SU-DHL-6 (cell line): ENCODE data around the gene YBX3.

Experiments
- H2AFZ ChIP-seq: fragments of 200-600 bp; sonication (generic); 2 replicates; pipeline ENCODE4 v1.6.1; 2014; ENCODE audit warnings: low read depth, mild to moderate bottlenecking, moderate library complexity, mixed read lengths, antibody characterized with exemption, low read length; ENCODE audit not compliant: severe bottlenecking
- H3F3A ChIP-seq: fragments of 200-600 bp; shearing (Covaris generic); 2 replicates; pipeline ENCODE4 v1.6.0; 2016; ENCODE audit warnings: antibody characterized with exemption, mild to moderate bottlenecking; ENCODE audit not compliant: insufficient read depth
- H3K27ac ChIP-seq: fragments of 200-600 bp; sonication (generic); 2 replicates; pipeline ENCODE4 v1.5.1; 2016; ENCODE audit warnings: low read depth, mild to moderate bottlenecking, low read length, moderate library complexity, mixed read lengths
- H3K27me3 ChIP-seq: fragments of 200-600 bp; sonication (generic), shearing (Covaris generic); 2 replicates; pipeline ENCODE4 v1.6.0; 2014; ENCODE audit warnings: mild to moderate bottlenecking, low read length
- H3K36me3 ChIP-seq: fragments of 200-600 bp; sonication (generic); 2 replicates; pipeline ENCODE4 v1.6.1; 2014; ENCODE audit warnings: mild to moderate bottlenecking, low read length, mixed read lengths
- H3K4me2 ChIP-seq: fragments of 300-600, 200-600 bp; shearing (Covaris generic), sonication (generic); 2 replicates; pipeline ENCODE4 v1.6.0; 2014; ENCODE audit warnings: low read length, low read depth, mild to moderate bottlenecking; ENCODE audit not compliant: poor library complexity, severe bottlenecking
- H3K4me3 ChIP-seq: fragments of 200-600 bp; sonication (generic); 2 replicates; pipeline ENCODE4 v1.5.1; 2014; ENCODE audit warnings: antibody characterized with exemption, low read length, mild to moderate bottlenecking, mixed read lengths; ENCODE audit not compliant: insufficient read depth, poor library complexity, severe bottlenecking
- H3K79me2 ChIP-seq: fragments of 200-600 bp; sonication (generic); 2 replicates; pipeline ENCODE4 v1.6.1; 2014; ENCODE audit warnings: mild to moderate bottlenecking, low read length, moderate library complexity; ENCODE audit not compliant: insufficient read depth
- H3K9ac ChIP-seq: fragments of 200-600 bp; sonication (generic); 2 replicates; pipeline ENCODE4 v1.7.0; 2014; ENCODE audit warnings: mild to moderate bottlenecking, low read length
- H3K9me2 ChIP-seq: fragments of 200-600 bp; sonication (generic); replicated peaks from 2 replicates; pipeline ENCODE4 v1.6.1; 2014; ENCODE audit warnings: low read length; ENCODE audit not compliant: insufficient read depth
- H3K9me3 ChIP-seq: fragments of 200-600 bp; sonication (generic); 2 replicates; pipeline ENCODE4 v1.6.1; 2014; ENCODE audit warnings: low read length, mixed read lengths; ENCODE audit not compliant: insufficient read depth
- H4K20me1 ChIP-seq: fragments of 200-600 bp; sonication (generic); 2 replicates; pipeline ENCODE4 v1.6.1; 2014; ENCODE audit warnings: low read depth, mild to moderate bottlenecking, antibody characterized with exemption, low read length, moderate library complexity, mixed read lengths
- CTCF ChIP-seq: fragments of 200-600 bp; sonication (generic); IDR thresholded peaks from one replicate; pipeline ENCODE4 v1.5.1; 2017; ENCODE audit warnings: antibody characterized with exemption, mild to moderate bottlenecking, low read length, moderate library complexity; ENCODE audit not compliant: insufficient read depth, poor library complexity, severe bottlenecking
- EZH2phosphoT487 ChIP-seq: fragments of 200-600 bp; sonication (generic), shearing (Covaris generic); conservative IDR thresholded peaks from 2 replicates; pipeline ENCODE4 v1.6.1; 2018; ENCODE audit warnings: mild to moderate bottlenecking, antibody characterized with exemption, low read length, moderate library complexity, mixed read lengths

Gene YBX3

GRCh38 chr12:10715491-10715890 is 7.6 kb downstream of the YBX3 start:
- H4K20me1 ChIP-seq = no peaks in the 10 kb centered on the region
- H3K4me2 ChIP-seq = no peak overlapping the region
- H3K27ac ChIP-seq = no peak overlapping the region
- no peak for TF ChIP-seq CTCF
- no peak for TF ChIP-seq EZH2phosphoT487
- H2AFZ ChIP-seq = no peak overlapping the region
- no peaks in the 10 kb centered on the region for H3K9me2 ChIP-seq
- H3K4me3 ChIP-seq = no peak overlapping the region
- H3K9ac ChIP-seq = no peak overlapping the region
- H3K9me3 ChIP-seq = no peaks in the 10 kb centered on the region
- no peaks in the 10 kb centered on the region for H3F3A ChIP-seq
- H3K27me3 ChIP-seq = no peaks in the 10 kb centered on the region
- no peaks in the 10 kb centered on the region for H3K36me3 ChIP-seq
- H3K79me2 ChIP-seq = no peaks in the 10 kb centered on the region

- H3K4me3 ChIP-seq = no peak overlapping the region
- no peaks in the 10 kb centered on the region for H3K9me3 ChIP-seq
- no peak overlapping the region for H3K4me2 ChIP-seq
- no peaks in the 10 kb centered on the region for H3F3A ChIP-seq
- no peak overlapping the region for H2AFZ ChIP-seq
- no peak overlapping the region for H3K9ac ChIP-seq
- no peak overlapping the region for H3K27ac ChIP-seq
- no peak for TF ChIP-seq EZH2phosphoT487
- no peak for TF ChIP-seq CTCF
- H3K27me3 ChIP-seq = no peaks in the 10 kb centered on the region
- no peaks in the 10 kb centered on the region for H3K79me2 ChIP-seq
- no peaks in the 10 kb centered on the region for H3K9me2 ChIP-seq
- H3K36me3 ChIP-seq = no peaks in the 10 kb centered on the region
- H4K20me1 ChIP-seq = no peaks in the 10 kb centered on the region
These were observed 13.3 kb downstream of the YBX3 start for GRCh38 chr12:10709808-10710207.

GRCh38 chr12:10708862-10709261 is 14.3 kb downstream of the YBX3 start:
- no peak overlapping the region for H3K9ac ChIP-seq
- no peaks in the 10 kb centered on the region for H3K79me2 ChIP-seq
- no peaks in the 10 kb centered on the region for H3K27me3 ChIP-seq
- no peaks in the 10 kb centered on the region for H3K9me3 ChIP-seq
- no peak overlapping the region for H2AFZ ChIP-seq
- no peaks in the 10 kb centered on the region for H3F3A ChIP-seq
- no peak overlapping the region for H3K4me2 ChIP-seq
- H3K4me3 ChIP-seq = no peak overlapping the region
- H3K9me2 ChIP-seq = no peaks in the 10 kb centered on the region
- no peaks in the 10 kb centered on the region for H4K20me1 ChIP-seq
- H3K27ac ChIP-seq = no peak overlapping the region
- TF ChIP-seq EZH2phosphoT487 = no peak
- no peak for TF ChIP-seq CTCF
- H3K36me3 ChIP-seq = no peaks in the 10 kb centered on the region
